Endodermal cell (in vitro differentiated cells): ENCODE results near the gene REXO5. TPM values are rescaled to one million over a fixed set of nuclear protein-coding genes. Genes with fewer than 3 reads are reported as not detected.

Source experiments
- DNase-seq: peaks from one replicate; pipeline ENCODE4 v3.0.0-alpha.2; 2017
- H3K27ac ChIP-seq: 2 replicates; pipeline ENCODE4 v1.5.1; 2013; ENCODE audit warnings: mild to moderate bottlenecking, low read depth, low read length, moderate library complexity
- H3K27me3 ChIP-seq: 2 replicates; pipeline ENCODE4 v1.6.1; 2013; ENCODE audit warnings: mild to moderate bottlenecking, low read length, moderate library complexity; ENCODE audit not compliant: insufficient read depth, control insufficient read depth, poor library complexity, severe bottlenecking
- H3K36me3 ChIP-seq: 2 replicates; pipeline ENCODE4 v1.7.0; 2013; ENCODE audit warnings: mild to moderate bottlenecking, low read length, moderate library complexity; ENCODE audit not compliant: control insufficient read depth, insufficient read depth
- H3K4me1 ChIP-seq: one replicate; pipeline ENCODE4 v1.7.0; 2013; ENCODE audit warnings: low read length; ENCODE audit not compliant: control insufficient read depth, insufficient read depth
- H3K4me3 ChIP-seq: 2 replicates; pipeline ENCODE4 v1.5.1; 2013; ENCODE audit warnings: mild to moderate bottlenecking, low read length, moderate library complexity
- H3K9ac ChIP-seq: 2 replicates; pipeline ENCODE4 v1.6.1; 2013; ENCODE audit warnings: mild to moderate bottlenecking, low read length, moderate library complexity; ENCODE audit not compliant: poor library complexity, severe bottlenecking; ENCODE audit errors: extremely low read depth
- H3K9me3 ChIP-seq: 2 replicates; pipeline ENCODE4 v1.6.1; 2013; ENCODE audit warnings: mild to moderate bottlenecking, low read length, moderate library complexity; ENCODE audit not compliant: control insufficient read depth
- H3K27ac Mint-ChIP-seq: 2 replicates; pipeline ENCODE4 v1.8.0; 2020; ENCODE audit warnings: mixed read lengths
- H3K27me3 Mint-ChIP-seq: 2 replicates; pipeline ENCODE4 v1.8.0; 2021; ENCODE audit warnings: mild to moderate bottlenecking, mixed read lengths; ENCODE audit not compliant: insufficient read depth
- H3K36me3 Mint-ChIP-seq: 2 replicates; pipeline ENCODE4 v1.8.0; 2020; ENCODE audit warnings: low read depth, mixed read lengths
- H3K4me1 Mint-ChIP-seq: 2 replicates; pipeline ENCODE4 v1.8.0; 2020; ENCODE audit warnings: mixed read lengths
- H3K4me3 Mint-ChIP-seq: 2 replicates; pipeline ENCODE4 v1.8.0; 2020; ENCODE audit warnings: mild to moderate bottlenecking, moderate library complexity, mixed read lengths
- H3K9me3 Mint-ChIP-seq: 2 replicates; pipeline ENCODE4 v1.8.0; 2020; ENCODE audit warnings: mild to moderate bottlenecking, mixed read lengths
- WGBS, 2 experiments: methylation state at CpG; one replicate each; pipeline versions ENCODE4 v1.1.5 to v1.1.7; 2013; ENCODE audit warnings: missing lambda C conversion rate in 2 of 2, mixed read lengths in 1 of 2; ENCODE audit not compliant: insufficient coverage in 1 of 2, insufficient read length in 1 of 2; 5-methylcytosine and 5-hydroxymethylcytosine counted together
- total RNA-seq, 2 donors: library from RNA; stranded (reverse); fragmentation: NEBNext Ultra II Directional in 1 of 2; extraction: Animal tissue kit (Norgen Biotek cat#: 25700) in 1 of 2; gene quantifications; 2 replicates in 1 of 2; 3 replicates in 1 of 2; pipeline ENCODE4 v1.2.1, GENCODE V29; 2021
- TF ChIP-seq, protein P1 (sequence below): fragments of 200-600 bp; sonication (generic); conservative IDR thresholded peaks from 2 replicates; pipeline ENCODE4 v1.5.0; 2021; ENCODE audit warnings: antibody characterized with exemption, mild to moderate bottlenecking

REXO5 gene
- total RNA-seq, 2 donors from 2014 or later = 4.3 to 10.2 TPM

DNA sequence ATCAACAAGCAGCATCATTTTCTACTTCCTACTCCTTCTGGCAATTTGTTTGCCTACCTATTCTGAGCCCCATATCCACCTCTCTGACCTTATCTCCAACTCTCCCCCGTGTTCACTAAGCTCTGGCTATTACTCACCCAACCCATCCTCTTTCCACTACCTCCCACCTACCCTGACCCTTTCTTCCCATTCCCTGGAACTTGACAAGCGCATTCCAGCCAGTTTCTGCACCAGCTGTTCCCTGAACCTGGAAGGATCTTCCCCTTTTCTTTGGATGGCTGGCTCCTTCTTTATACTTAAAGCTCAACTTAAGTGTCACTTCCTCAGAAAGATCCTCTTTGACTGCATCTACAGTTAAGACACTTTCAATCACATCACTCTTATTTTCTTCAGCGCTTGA lies 91.6 kb downstream of the REXO5 start:
- H3K27ac Mint-ChIP-seq = peak overlapping the region; percentile 3
- TF ChIP-seq, protein P1, sequence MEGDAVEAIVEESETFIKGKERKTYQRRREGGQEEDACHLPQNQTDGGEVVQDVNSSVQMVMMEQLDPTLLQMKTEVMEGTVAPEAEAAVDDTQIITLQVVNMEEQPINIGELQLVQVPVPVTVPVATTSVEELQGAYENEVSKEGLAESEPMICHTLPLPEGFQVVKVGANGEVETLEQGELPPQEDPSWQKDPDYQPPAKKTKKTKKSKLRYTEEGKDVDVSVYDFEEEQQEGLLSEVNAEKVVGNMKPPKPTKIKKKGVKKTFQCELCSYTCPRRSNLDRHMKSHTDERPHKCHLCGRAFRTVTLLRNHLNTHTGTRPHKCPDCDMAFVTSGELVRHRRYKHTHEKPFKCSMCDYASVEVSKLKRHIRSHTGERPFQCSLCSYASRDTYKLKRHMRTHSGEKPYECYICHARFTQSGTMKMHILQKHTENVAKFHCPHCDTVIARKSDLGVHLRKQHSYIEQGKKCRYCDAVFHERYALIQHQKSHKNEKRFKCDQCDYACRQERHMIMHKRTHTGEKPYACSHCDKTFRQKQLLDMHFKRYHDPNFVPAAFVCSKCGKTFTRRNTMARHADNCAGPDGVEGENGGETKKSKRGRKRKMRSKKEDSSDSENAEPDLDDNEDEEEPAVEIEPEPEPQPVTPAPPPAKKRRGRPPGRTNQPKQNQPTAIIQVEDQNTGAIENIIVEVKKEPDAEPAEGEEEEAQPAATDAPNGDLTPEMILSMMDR = no peak
- H3K4me3 Mint-ChIP-seq = peak overlapping the region; percentile 78

DNA sequence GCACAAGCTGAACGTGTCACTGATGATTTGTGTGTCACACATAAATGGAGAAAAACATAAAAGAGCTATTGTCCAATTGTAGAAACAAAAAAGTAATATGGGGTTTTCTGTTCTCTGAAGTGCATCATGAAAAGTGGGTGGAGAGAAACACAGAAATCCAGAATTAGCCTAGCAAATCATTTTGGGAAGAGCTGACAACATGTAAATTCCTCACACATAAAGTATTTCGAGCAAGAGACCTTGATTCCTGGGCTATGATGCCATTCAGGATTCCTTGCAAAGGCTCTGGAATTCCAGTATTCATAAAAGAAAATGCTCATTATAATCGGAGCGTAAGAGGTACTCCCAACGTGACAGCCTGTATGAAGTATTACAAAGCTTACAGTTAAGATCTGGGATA lies 92.7 kb downstream of the REXO5 start:
- Mint-ChIP-seq H3K27ac (peak overlapping the region; percentile 97), H3K4me1 (peaks cover 28% of the 10 kb centered on the region), H3K4me3 (peak overlapping the region; percentile 78), H3K9me3 (no peaks in the 10 kb centered on the region), H3K27me3 (no peaks in the 10 kb centered on the region), H3K36me3 (peaks cover 34% of the 10 kb centered on the region)
- no peak for DNase-seq
- Histone ChIP-seq H3K27ac (no peak overlapping the region), H3K4me1 (peaks cover 5% of the 10 kb centered on the region), H3K4me3 (peak overlapping the region; percentile 90), H3K27me3 (no peaks in the 10 kb centered on the region), H3K9me3 (no peaks in the 10 kb centered on the region), H3K9ac (peak overlapping the region; percentile 51), H3K36me3 (peaks cover 35% of the 10 kb centered on the region)
- TF ChIP-seq, protein P1 = no peak
- WGBS, 2 experiments = 50 to 52% methylated on average over 5 of the region's 5 CpGs

More for the DNA sequence above, 91.6 kb downstream of the REXO5 start:
- H3K27me3 Mint-ChIP-seq = no peaks in the 10 kb centered on the region
- no peak overlapping the region for H3K27ac ChIP-seq
- H3K36me3 ChIP-seq = peaks cover 43% of the 10 kb centered on the region
- WGBS, 2 experiments = 78 to 84% methylated on average over 3 of the region's 3 CpGs
- no peaks in the 10 kb centered on the region for H3K9me3 Mint-ChIP-seq
- DNase-seq = no peak
- H3K36me3 Mint-ChIP-seq = peaks cover 40% of the 10 kb centered on the region
- no peaks in the 10 kb centered on the region for H3K27me3 ChIP-seq
- H3K4me3 ChIP-seq = peak overlapping the region; percentile 90
- H3K4me1 ChIP-seq = peaks cover 5% of the 10 kb centered on the region
- H3K9ac ChIP-seq = no peak overlapping the region
- H3K4me1 Mint-ChIP-seq = peaks cover 28% of the 10 kb centered on the region
- H3K9me3 ChIP-seq = no peaks in the 10 kb centered on the region

Other genes with a start within 250 kb of the REXO5 start
- not detected for gene ACSM2B, start 230.2 kb upstream of the REXO5 start, total RNA-seq
- gene ACSM1, start 108.8 kb upstream of the REXO5 start, total RNA-seq = 1 to 10 TPM in 1 of 2 donors, not detected in 1; 1.1 TPM
- gene THUMPD1, start 64.7 kb upstream of the REXO5 start, total RNA-seq = 10 to 100 TPM; 42.3 to 55.8 TPM
- gene ACSM3, start 42.5 kb upstream of the REXO5 start, total RNA-seq = 1 to 10 TPM; 1.6 to 1.8 TPM
- 10 to 100 TPM; 18.7 TPM for gene ERI2, start 55 bp upstream of the REXO5 start, total RNA-seq
- gene DCUN1D3, start 93.8 kb downstream of the REXO5 start, total RNA-seq = 10 to 100 TPM; 21.3 to 22.7 TPM
- 10 to 100 TPM; 13.1 to 16.8 TPM for gene LYRM1, start 94.2 kb downstream of the REXO5 start, total RNA-seq